ENCODE measurements around the gene CDON.

- TF ChIP-seq POLR2A (IDR thresholded peaks at IDR 0.05) (no peak), CTCF (IDR thresholded peaks at IDR 0.05) (no peak)
Measured at GRCh38 chr11:125995313-125995712, 67.4 kb downstream of the CDON start.
